ENCODE data around the gene AHNAK2.

The AHNAK2 gene

DNA sequence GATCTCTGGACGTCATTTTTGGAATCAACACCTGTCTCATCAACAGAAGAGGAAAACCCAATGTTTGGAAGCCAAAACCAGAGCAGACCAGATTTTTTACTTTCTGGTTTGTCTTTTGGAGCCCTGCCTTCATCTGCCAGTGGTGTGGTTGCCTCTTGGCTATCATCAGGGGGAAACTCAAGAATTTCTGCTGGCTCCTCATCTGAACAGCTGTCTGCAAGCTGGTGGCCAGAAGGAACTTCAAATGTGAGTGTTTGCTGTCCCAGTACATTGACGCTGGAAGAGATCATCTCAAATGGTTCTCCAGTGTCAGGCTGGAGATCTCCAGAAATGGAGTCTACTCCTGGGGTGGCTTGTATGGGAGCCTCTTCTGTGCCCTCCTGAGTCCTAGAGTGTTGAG, 39.7 kb downstream of the AHNAK2 start:
- Histone ChIP-seq H3K27ac (replicated peaks) (no peak overlapping the region), H3K4me3 (replicated peaks; ENCODE audit: insufficient read depth, low read length) (no peak overlapping the region), H3K27me3 (ENCODE audit: insufficient read depth, poor library complexity, severe bottlenecking) (peaks cover 22% of the 10 kb centered on the region)
- no peak for DNase-seq (ENCODE audit: low read depth in 1 of 2, low spot score in 1 of 2)
- TF ChIP-seq POLR2AphosphoS5 (IDR thresholded peaks at IDR 0.05; ENCODE audit: low read depth): no peak
- TF ChIP-seq, protein P1, sequence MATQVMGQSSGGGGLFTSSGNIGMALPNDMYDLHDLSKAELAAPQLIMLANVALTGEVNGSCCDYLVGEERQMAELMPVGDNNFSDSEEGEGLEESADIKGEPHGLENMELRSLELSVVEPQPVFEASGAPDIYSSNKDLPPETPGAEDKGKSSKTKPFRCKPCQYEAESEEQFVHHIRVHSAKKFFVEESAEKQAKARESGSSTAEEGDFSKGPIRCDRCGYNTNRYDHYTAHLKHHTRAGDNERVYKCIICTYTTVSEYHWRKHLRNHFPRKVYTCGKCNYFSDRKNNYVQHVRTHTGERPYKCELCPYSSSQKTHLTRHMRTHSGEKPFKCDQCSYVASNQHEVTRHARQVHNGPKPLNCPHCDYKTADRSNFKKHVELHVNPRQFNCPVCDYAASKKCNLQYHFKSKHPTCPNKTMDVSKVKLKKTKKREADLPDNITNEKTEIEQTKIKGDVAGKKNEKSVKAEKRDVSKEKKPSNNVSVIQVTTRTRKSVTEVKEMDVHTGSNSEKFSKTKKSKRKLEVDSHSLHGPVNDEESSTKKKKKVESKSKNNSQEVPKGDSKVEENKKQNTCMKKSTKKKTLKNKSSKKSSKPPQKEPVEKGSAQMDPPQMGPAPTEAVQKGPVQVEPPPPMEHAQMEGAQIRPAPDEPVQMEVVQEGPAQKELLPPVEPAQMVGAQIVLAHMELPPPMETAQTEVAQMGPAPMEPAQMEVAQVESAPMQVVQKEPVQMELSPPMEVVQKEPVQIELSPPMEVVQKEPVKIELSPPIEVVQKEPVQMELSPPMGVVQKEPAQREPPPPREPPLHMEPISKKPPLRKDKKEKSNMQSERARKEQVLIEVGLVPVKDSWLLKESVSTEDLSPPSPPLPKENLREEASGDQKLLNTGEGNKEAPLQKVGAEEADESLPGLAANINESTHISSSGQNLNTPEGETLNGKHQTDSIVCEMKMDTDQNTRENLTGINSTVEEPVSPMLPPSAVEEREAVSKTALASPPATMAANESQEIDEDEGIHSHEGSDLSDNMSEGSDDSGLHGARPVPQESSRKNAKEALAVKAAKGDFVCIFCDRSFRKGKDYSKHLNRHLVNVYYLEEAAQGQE (IDR thresholded peaks at IDR 0.05; ENCODE audit: insufficient replicate concordance, low read depth): no peak
- TF ChIP-seq, protein P2, sequence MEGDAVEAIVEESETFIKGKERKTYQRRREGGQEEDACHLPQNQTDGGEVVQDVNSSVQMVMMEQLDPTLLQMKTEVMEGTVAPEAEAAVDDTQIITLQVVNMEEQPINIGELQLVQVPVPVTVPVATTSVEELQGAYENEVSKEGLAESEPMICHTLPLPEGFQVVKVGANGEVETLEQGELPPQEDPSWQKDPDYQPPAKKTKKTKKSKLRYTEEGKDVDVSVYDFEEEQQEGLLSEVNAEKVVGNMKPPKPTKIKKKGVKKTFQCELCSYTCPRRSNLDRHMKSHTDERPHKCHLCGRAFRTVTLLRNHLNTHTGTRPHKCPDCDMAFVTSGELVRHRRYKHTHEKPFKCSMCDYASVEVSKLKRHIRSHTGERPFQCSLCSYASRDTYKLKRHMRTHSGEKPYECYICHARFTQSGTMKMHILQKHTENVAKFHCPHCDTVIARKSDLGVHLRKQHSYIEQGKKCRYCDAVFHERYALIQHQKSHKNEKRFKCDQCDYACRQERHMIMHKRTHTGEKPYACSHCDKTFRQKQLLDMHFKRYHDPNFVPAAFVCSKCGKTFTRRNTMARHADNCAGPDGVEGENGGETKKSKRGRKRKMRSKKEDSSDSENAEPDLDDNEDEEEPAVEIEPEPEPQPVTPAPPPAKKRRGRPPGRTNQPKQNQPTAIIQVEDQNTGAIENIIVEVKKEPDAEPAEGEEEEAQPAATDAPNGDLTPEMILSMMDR (IDR thresholded peaks at IDR 0.05; ENCODE audit: insufficient read depth, low read length): no peak
- TF ChIP-seq SPI1 (IDR thresholded peaks at IDR 0.05; ENCODE audit: borderline replicate concordance, low read depth): no peak
- no peak for TF ChIP-seq GABPA (IDR thresholded peaks at IDR 0.05; ENCODE audit: low read depth)

GRCh38 chr14:104937694-104938365, 40.3 kb downstream of the AHNAK2 start:
- DNase-seq (ENCODE audit: low read depth in 1 of 2, low spot score in 1 of 2): no peak
- Histone ChIP-seq H3K27ac (replicated peaks) (no peak overlapping the region), H3K4me3 (replicated peaks; ENCODE audit: insufficient read depth, low read length) (no peak overlapping the region), H3K27me3 (ENCODE audit: insufficient read depth, poor library complexity, severe bottlenecking) (peaks cover 22% of the 10 kb centered on the region)
- TF ChIP-seq, protein P2 (IDR thresholded peaks at IDR 0.05; ENCODE audit: insufficient read depth, low read length): no peak
- TF ChIP-seq GABPA (IDR thresholded peaks at IDR 0.05; ENCODE audit: low read depth): no peak
- TF ChIP-seq, protein P1 (IDR thresholded peaks at IDR 0.05; ENCODE audit: insufficient replicate concordance, low read depth): no peak
- no peak for TF ChIP-seq SPI1 (IDR thresholded peaks at IDR 0.05; ENCODE audit: borderline replicate concordance, low read depth)
- no peak for TF ChIP-seq POLR2AphosphoS5 (IDR thresholded peaks at IDR 0.05; ENCODE audit: low read depth)

DNA sequence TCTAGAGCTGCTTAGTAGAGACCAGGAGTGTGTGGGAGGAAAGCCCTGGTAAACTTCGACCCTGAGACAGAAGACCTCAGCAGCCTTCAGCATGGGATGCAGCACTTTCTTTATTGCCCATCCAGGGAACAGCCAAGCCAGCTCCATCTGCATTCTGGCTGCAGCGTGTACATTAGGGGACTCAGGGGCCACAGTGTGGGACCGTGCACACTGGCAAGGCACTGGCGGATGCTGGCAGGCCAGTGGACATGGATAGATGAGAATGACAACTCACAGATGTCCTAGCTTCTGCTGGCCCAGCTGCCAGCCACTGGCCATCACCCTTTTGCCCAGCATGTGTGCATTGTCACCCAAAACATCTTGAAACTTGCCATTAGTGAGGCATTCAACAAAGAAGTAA, 41.0 kb downstream of the AHNAK2 start:
- no peak for DNase-seq (ENCODE audit: low read depth in 1 of 2, low spot score in 1 of 2)
- Histone ChIP-seq H3K27ac (replicated peaks) (no peak overlapping the region), H3K27me3 (ENCODE audit: insufficient read depth, poor library complexity, severe bottlenecking) (peaks cover 26% of the 10 kb centered on the region), H3K4me3 (replicated peaks; ENCODE audit: insufficient read depth, low read length) (no peak overlapping the region)
- TF ChIP-seq, protein P2 (IDR thresholded peaks at IDR 0.05; ENCODE audit: insufficient read depth, low read length): no peak
- TF ChIP-seq, protein P1 (IDR thresholded peaks at IDR 0.05; ENCODE audit: insufficient replicate concordance, low read depth): no peak
- no peak for TF ChIP-seq GABPA (IDR thresholded peaks at IDR 0.05; ENCODE audit: low read depth)
- no peak for TF ChIP-seq POLR2AphosphoS5 (IDR thresholded peaks at IDR 0.05; ENCODE audit: low read depth)
- no peak for TF ChIP-seq SPI1 (IDR thresholded peaks at IDR 0.05; ENCODE audit: borderline replicate concordance, low read depth)

All from HL-60 (cell line).